ENCODE data around the gene RFX3.

- TF ChIP-seq CTCF (IDR thresholded peaks at IDR 0.05; ENCODE audit: poor library complexity) (no peak), EZH2 (IDR thresholded peaks at IDR 0.05; ENCODE audit: borderline replicate concordance) (no peak), EZH2phosphoT487 (IDR thresholded peaks at IDR 0.05; ENCODE audit: low read depth, severe bottlenecking, unreplicated experiment) (no peak)
Observed at GRCh38 chr9:3385871-3386270, 139.9 kb downstream of the RFX3 start.
